Fibroblast of mammary gland (primary cell): ENCODE results near the gene NDP.

Experiments used
- DNase-seq: peaks from one replicate; pipeline ENCODE4 v3.0.0-alpha.2; 2010; ENCODE audit warnings: low read depth
- H3K4me3 ChIP-seq: 2 replicates; pipeline ENCODE4 v1.5.1; 2011; ENCODE audit warnings: low read depth, mild to moderate bottlenecking, low read length, moderate library complexity; ENCODE audit not compliant: control insufficient read depth
- CTCF ChIP-seq: conservative IDR thresholded peaks from 2 replicates; pipeline ENCODE4 v1.5.1; 2011; ENCODE audit warnings: low read depth, low read length, inconsistent platforms; ENCODE audit not compliant: control insufficient read depth, insufficient read depth

NDP gene

GRCh38 chrX:43996491-43996890, 23.3 kb upstream of the NDP start:
- DNase-seq, result no peak
- no peak for TF ChIP-seq CTCF
- no peak overlapping the region for H3K4me3 ChIP-seq

- TF ChIP-seq CTCF, result no peak
- DNase-seq, result no peak
Observed at GRCh38 chrX:43986083-43986482, 12.9 kb upstream of the NDP start.

GRCh38 chrX:43985511-43985910, 12.3 kb upstream of the NDP start:
- H3K4me3 ChIP-seq, result no peak overlapping the region
- no peak for DNase-seq
- TF ChIP-seq CTCF, result no peak

More at GRCh38 chrX:43986083-43986482, 12.9 kb upstream of the NDP start:
- no peak overlapping the region for H3K4me3 ChIP-seq

- TF ChIP-seq CTCF, result no peak
- no peak overlapping the region for H3K4me3 ChIP-seq
- DNase-seq, result no peak
Observed at GRCh38 chrX:43978226-43978625, 5.0 kb upstream of the NDP start.

- no peak overlapping the region for H3K4me3 ChIP-seq
- no peak for TF ChIP-seq CTCF
- no peak for DNase-seq
Observed at GRCh38 chrX:43976205-43976604, 3.0 kb upstream of the NDP start.

- TF ChIP-seq CTCF, result no peak
- DNase-seq, result no peak
- no peak overlapping the region for H3K4me3 ChIP-seq
Observed at GRCh38 chrX:43975796-43976195, 2.6 kb upstream of the NDP start.
